SJCRH30 (cell line): ENCODE data around the gene UBR7. TPM values are rescaled to one million over a fixed set of nuclear protein-coding genes. Genes with fewer than 3 reads are reported as not detected.

Source experiments
- DNase-seq, 2 experiments: peaks; one replicate each; pipeline ENCODE4 v3.0.0-alpha.2; 2015 to 2020
- H3K27ac ChIP-seq: fragments of 250-450 bp; sonication (Bioruptor Pico); 2 replicates; pipeline ENCODE4 v1.5.1; 2020; ENCODE audit warnings: mild to moderate bottlenecking, moderate library complexity
- H3K27me3 ChIP-seq: fragments of 250-450 bp; sonication (Bioruptor Pico); 2 replicates; pipeline ENCODE4 v1.5.1; 2020; ENCODE audit warnings: mild to moderate bottlenecking, moderate library complexity
- H3K36me3 ChIP-seq: fragments of 250-450 bp; sonication (Bioruptor Pico); 2 replicates; pipeline ENCODE4 v1.5.1; 2020; ENCODE audit warnings: mild to moderate bottlenecking, moderate library complexity
- H3K4me1 ChIP-seq: fragments of 250-450 bp; sonication (Bioruptor Pico); 2 replicates; pipeline ENCODE4 v1.5.1; 2020; ENCODE audit warnings: mild to moderate bottlenecking, moderate library complexity
- H3K4me3 ChIP-seq: fragments of 250-450 bp; sonication (Bioruptor Pico); 2 replicates; pipeline ENCODE4 v1.5.1; 2020; ENCODE audit warnings: mild to moderate bottlenecking, moderate library complexity
- H3K9me3 ChIP-seq: fragments of 250-450 bp; sonication (Bioruptor Pico); replicated peaks from 2 replicates; pipeline ENCODE4 v1.5.1; 2020; ENCODE audit warnings: mild to moderate bottlenecking, moderate library complexity
- total RNA-seq: library from RNA; depleted of rRNA; stranded (reverse); fragments of >200 nt; shearing (Covaris generic); gene quantifications from 2 replicates; pipeline ENCODE4 v1.2.3, GENCODE V29; 2014

UBR7 gene
- total RNA-seq, 1 experiment from 2014 or later = 53.4 TPM

DNA sequence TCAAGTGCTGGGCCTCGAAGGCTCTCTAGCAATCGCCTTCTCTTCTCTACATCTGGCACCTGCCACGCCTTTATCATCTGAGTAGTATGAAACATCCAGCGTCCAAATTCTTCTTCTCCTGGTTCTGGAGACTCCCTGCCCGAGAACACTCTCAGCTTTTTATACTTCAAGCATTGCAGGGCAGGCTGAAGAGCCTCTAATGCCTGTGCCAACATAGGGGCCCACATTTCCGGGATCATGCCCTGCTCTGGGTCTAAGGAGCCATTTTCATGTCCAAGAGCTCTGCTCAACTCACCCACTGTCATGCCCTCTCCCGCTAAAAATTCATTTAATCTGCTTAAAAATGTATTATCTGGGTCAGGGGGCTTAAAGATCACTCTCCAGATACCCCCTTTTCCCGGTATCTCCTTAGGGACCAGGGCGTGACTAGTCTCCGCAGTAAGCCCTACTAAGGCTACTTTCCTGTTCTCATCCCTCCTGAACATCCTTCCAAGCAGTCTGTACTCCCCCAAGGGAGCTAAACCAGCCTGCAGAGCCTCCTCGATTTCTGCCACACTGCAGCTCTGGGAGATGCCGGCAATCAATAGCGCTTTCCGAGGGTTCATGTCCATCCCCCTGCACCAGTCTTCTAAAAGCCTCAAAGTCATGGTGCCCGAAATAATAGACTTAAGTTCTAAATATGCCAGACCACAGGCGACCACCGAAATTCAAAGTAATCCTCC lies 23.3 kb upstream of the UBR7 start:
- Histone ChIP-seq H3K4me1 (0 out of 2 replicates have a peak, but pooled peaks cover 3% of the 10 kb centered on the region), H3K27me3 (no peaks in the 10 kb centered on the region), H3K27ac (no peak overlapping the region; the same call in 1 of the 2 replicates), H3K4me3 (peak overlapping the region; percentile 89), H3K36me3 (peaks cover 6% of the 10 kb centered on the region; the same call in 1 of the 2 replicates), H3K9me3 (no peaks in the 10 kb centered on the region)
- no peak for DNase-seq

DNA sequence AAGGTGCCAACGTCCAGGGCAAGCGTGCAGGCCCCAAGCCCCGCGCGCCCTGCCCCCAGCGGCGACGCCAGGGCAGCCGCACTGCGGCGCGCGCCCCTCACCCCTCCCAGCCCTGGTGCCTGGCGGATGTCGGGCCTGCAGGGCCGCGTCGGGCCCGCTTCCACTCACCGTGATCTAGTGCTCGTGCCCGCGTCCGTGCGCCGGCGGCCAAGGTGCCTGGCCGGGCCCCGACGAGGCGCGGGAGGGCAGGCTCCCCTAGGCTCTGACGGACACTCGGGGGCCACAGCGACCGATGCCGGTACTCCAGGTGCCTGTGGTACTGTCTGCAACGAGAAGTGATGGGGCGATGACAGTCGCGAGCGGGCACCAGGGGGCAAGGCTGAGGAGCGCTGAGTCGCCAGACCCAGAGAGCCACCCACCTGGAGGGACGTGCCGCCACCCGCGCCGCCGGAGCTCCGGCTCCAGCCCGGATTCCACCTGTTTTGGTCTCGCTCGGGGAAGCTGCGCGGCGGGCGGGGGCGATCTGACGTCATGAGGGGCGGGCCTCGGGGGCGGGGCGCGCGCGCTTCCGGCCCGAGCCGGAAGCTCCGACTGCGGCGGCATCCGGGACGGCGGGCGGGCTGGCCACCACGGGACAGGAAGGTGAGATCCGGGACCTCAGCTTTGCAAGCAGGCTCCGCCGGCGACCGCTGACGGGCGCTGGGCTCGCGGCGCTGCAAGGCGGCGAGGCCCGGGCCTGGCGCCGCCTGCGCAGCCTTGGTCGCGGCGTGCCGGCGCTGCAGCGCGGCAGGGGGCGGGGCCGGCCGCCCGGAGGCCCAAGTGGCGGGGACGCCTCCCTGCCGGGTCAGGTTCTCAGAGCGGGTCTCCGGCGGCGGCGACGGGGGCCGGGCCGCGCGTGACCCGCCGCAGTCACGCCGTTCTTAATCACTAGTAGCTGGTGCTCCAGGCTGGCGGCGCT lies 22.4 kb upstream of the UBR7 start, which contains the start of the genes LYSET and MOAP1:
TSS of gene LYSET (plus strand) at position 927 of the 958 bp plus-strand sequence. CDS start 89 bp downstream, outside the sequence.
TSS of gene MOAP1 (minus strand) at position 507 of the 958 bp plus-strand sequence. CDS start 655 bp downstream, outside the sequence.
- H3K27ac ChIP-seq = peak within 1 kb of the TSS; percentile 48; the same call in 1 of the 2 replicates
- H3K36me3 ChIP-seq = peaks cover 6% of the 10 kb centered on the region; the same call in 1 of the 2 replicates
- H3K4me1 ChIP-seq = 0 out of 2 replicates have a peak, but pooled peaks cover 3% of the 10 kb centered on the region
- DNase-seq = peak; percentile 84 to 86
- H3K4me3 ChIP-seq = peak within 1 kb of the TSS; percentile 89
- no peaks in the 10 kb centered on the region for H3K9me3 ChIP-seq
- no peaks in the 10 kb centered on the region for H3K27me3 ChIP-seq

DNA sequence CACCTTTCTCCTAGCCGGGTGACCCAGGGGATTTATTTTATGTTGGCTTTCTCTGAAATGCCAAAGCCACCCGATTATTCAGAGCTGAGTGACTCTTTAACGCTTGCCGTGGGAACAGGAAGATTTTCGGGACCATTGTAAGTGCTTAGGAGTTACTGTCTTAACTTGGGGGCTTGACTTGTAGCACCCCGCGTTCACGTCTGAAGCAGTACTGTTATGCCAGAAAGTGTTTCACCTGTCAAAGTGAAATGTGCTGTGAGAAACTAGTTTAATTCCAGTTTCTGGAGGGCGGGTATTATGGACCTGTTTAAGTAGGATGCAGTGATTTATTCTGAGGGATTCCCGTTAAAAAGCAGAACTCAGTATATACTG lies 21.7 kb upstream of the UBR7 start:
- Histone ChIP-seq H3K27ac (peak overlapping the region; percentile 39; the same call in 1 of the 2 replicates), H3K9me3 (no peaks in the 10 kb centered on the region), H3K4me3 (peak overlapping the region; percentile 89), H3K4me1 (0 out of 2 replicates have a peak, but pooled peaks cover 3% of the 10 kb centered on the region), H3K36me3 (peaks cover 6% of the 10 kb centered on the region; the same call in 1 of the 2 replicates), H3K27me3 (no peaks in the 10 kb centered on the region)
- no peak for DNase-seq

DNA sequence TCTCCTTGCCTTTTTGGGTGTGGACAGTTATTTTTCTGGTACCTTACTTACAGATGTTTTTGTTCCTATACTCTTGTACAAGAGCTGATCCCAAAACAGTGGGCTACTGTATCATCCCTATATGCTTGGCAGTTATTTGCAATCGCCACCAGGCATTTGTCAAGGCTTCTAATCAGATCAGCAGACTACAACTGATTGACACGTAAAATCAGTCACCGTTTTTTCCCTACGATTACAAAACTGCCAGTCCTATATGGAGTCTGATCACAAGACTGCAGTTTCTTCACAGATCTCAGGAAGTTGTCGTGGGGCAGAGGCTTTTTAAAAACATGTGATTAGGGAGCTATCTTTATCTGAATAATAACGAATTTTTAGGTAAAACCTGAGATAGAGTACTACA lies 20.6 kb upstream of the UBR7 start:
- DNase-seq = no peak
- no peaks in the 10 kb centered on the region for H3K27me3 ChIP-seq
- H3K36me3 ChIP-seq = peaks cover 10% of the 10 kb centered on the region; the same call in 1 of the 2 replicates
- H3K27ac ChIP-seq = no peak overlapping the region
- no peaks in the 10 kb centered on the region for H3K9me3 ChIP-seq
- 0 out of 2 replicates have a peak, but pooled peaks cover 3% of the 10 kb centered on the region for H3K4me1 ChIP-seq
- no peak overlapping the region for H3K4me3 ChIP-seq

DNA sequence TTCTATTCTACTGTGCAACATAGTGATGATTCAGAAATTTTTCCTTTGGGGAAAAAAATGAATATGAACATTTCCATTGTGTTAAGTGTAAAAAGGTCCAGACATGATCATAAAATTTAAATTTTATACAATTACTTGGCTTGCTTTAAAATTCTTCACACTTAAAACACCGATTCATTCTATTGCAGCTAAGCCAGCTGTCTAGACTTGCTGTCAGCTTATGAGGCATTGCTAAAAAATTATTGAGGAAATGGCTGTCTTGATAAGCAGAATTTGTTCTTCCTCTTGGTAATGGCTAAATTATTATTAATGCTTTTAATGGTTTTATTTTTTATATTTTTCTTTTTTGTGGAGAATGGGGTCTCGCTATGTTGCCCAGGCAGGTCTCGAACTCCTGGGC lies 20.1 kb upstream of the UBR7 start:
- DNase-seq = no peak
- 0 out of 2 replicates have a peak, but pooled peaks cover 3% of the 10 kb centered on the region for H3K4me1 ChIP-seq
- H3K9me3 ChIP-seq = no peaks in the 10 kb centered on the region
- H3K4me3 ChIP-seq = no peak overlapping the region
- H3K27ac ChIP-seq = no peak overlapping the region
- peaks cover 10% of the 10 kb centered on the region; the same call in 1 of the 2 replicates for H3K36me3 ChIP-seq
- H3K27me3 ChIP-seq = no peaks in the 10 kb centered on the region

DNA sequence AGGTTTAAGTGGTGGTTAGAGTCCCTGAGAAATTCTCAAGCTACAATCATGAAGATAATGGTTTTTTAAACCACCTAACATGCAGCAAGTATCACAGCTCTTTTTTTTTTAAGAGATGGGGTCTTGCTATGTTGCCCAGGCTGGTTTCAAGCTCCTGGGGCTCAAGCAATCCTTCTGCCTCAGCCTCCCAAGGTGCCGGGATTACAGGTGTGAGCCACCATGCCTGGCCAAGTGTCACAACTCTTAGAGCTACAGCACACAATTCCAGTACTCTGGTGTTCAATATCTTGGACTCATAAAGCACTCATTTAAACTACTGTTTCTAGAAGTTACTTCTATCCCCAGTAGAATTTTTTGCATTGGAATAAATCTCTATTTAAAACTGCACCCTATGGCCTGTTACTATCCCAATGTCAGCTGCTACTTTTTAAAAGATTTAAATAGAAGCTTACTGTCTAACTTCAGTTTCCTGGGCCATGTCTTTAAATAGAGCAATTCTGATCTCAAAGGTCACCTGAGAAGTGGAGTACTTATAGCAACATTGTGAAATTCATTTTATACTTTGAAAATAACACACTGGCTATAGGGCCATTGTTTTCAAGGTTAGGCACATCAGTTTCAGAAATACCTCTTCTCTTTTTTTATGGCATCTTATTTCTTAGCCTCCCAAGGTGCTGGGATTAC lies 11.6 kb upstream of the UBR7 start:
- DNase-seq = no peak
- Histone ChIP-seq H3K27me3 (no peaks in the 10 kb centered on the region), H3K36me3 (peaks cover 3% of the 10 kb centered on the region; the same call in 1 of the 2 replicates), H3K4me3 (no peak overlapping the region), H3K27ac (no peak overlapping the region), H3K4me1 (no peaks in the 10 kb centered on the region), H3K9me3 (no peaks in the 10 kb centered on the region)

DNA sequence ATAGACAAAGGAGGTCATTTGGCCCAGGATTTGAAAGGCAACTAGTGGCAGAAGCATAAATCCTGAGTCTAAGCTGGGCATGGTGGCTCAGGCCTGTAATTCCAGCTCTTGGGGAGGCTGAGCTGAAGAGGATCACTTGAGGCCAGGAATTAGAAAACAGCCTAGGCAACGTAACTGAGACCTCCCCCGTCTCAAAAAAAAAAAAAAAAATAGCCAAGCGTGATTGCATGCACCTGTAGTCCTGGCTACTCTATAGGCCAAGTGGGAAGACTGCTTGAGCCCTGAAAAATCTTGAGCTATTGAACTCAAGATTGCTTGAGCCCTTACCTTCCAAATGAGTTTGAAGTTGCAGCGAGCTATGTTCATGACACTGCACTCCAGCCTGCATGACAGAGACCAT lies 8.0 kb upstream of the UBR7 start:
- no peak for DNase-seq
- no peak overlapping the region for H3K4me3 ChIP-seq
- no peaks in the 10 kb centered on the region for H3K4me1 ChIP-seq
- H3K9me3 ChIP-seq = no peaks in the 10 kb centered on the region
- no peak overlapping the region for H3K27ac ChIP-seq
- H3K27me3 ChIP-seq = no peaks in the 10 kb centered on the region
- H3K36me3 ChIP-seq = no peaks in the 10 kb centered on the region

DNA sequence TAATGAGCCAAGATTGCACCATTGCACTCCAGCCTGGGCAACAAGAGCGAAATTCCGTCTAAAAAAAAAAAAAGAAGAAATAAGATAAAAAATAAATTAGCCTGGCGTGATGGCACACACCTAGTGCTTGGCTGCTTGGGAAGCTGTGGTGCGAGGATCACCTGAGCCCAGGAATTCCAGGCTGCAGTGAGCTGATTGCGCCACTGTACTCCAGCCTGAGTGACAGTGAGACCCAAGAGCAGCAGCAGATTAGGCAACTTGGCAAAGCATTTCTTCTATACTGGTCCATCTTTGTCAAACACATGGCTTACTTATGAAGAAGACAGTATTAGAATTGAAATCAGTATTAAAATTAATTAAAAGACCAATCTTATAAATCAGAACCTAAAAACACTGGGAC lies 6.5 kb upstream of the UBR7 start:
- Histone ChIP-seq H3K36me3 (0 out of 2 replicates have a peak, but pooled peaks cover 2% of the 10 kb centered on the region), H3K4me3 (no peak overlapping the region), H3K27ac (no peak overlapping the region), H3K9me3 (no peaks in the 10 kb centered on the region), H3K4me1 (no peaks in the 10 kb centered on the region), H3K27me3 (no peaks in the 10 kb centered on the region)
- no peak for DNase-seq

DNA sequence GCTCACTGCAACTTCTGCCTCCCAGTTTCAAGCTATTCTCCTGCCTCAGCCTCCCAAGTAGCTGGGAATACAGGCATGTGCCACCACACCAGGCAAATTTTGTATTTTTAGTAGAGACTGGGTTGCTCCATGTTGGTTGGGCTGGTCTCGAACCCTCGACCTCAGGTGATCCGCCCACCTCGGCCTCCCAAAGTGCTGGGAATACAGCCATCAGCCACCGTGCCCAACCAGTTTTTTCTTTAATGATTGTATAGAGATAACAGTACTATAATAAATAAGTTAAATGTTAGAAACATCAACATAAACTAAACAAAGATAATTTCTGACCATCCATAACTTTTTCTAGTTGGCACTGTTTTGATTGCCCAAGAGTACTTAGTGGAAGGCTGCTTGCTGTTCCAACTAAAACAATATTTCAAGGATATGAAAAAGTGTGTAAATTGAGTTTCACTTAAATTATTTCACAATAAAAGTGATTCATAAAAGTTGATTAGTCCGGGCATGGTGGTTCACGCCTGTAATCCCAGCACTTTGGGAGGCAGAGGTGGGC lies 5.8 kb upstream of the UBR7 start:
- Histone ChIP-seq H3K4me1 (no peaks in the 10 kb centered on the region), H3K9me3 (no peaks in the 10 kb centered on the region), H3K36me3 (0 out of 2 replicates have a peak, but pooled peaks cover 2% of the 10 kb centered on the region), H3K27ac (no peak overlapping the region), H3K4me3 (no peak overlapping the region), H3K27me3 (no peaks in the 10 kb centered on the region)
- no peak for DNase-seq

DNA sequence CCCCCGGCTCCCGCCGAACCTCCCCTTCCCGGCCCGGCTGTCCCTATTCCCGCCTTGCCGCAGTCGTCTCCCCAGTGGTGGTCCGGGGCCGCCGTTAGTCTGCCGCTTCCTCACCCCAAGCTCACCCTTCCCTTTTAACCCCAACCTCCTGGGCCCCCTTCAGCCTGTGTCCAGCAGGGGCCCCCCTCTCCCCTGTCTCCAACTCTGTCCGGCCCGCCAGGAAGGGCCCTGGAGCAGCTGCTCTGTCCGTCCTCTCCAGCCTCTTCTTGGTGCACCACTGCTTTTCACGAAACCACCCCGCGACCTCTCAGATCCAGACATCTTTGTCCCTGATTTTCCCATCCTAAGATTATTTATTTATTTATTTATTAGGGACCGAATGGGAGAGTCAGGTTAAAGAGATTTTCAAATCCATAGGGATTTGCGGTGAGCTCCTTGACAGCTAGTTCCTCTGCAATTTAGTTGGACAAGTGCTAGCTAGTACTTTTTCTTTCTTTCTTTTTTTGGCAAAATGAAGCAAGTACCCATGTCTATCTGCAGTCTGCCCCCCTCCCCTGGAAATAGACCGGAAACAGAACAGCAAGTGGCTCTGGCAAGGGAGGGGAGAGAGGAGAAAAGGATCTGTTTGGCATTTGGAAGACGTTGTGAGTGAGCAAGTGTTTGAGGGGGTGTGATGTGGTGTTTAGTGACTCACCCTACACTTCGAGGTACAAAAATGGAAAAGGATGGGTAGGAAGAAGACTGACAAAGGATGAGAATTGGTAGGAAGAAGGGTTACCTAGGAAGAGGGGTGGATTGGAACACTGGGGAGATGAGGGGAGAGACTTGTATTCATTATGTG lies 632 bp downstream of the UBR7 start:
- no peaks in the 10 kb centered on the region for H3K4me1 ChIP-seq
- peaks cover 10% of the 10 kb centered on the region for H3K36me3 ChIP-seq
- DNase-seq = peak; percentile 78 to 79
- no peaks in the 10 kb centered on the region for H3K27me3 ChIP-seq
- peak overlapping the region; percentile 79 for H3K4me3 ChIP-seq
- H3K9me3 ChIP-seq = no peaks in the 10 kb centered on the region
- H3K27ac ChIP-seq = peak overlapping the region; percentile 71

DNA sequence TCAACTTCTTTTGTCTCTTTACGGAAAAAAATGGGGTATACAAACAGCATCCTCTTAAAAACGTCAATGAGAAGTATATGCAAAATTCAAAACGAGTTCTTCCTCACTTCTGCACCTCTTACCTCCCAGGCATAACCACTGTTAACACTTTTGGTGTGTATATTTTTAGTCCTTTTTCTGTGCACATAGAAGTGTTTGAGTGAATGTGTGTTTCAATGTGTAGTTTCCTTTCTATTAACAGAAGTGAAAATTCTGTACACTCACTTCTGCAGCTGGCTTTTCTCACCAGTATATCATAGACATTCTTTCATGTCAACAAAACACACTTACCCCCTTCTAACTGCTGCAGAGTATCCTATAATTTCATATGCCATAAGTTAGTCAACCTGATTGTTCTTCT lies 5.4 kb downstream of the UBR7 start:
- Histone ChIP-seq H3K36me3 (peaks cover 32% of the 10 kb centered on the region), H3K4me1 (no peaks in the 10 kb centered on the region), H3K9me3 (no peaks in the 10 kb centered on the region), H3K27me3 (no peaks in the 10 kb centered on the region), H3K27ac (no peak overlapping the region), H3K4me3 (no peak overlapping the region)
- no peak for DNase-seq

DNA sequence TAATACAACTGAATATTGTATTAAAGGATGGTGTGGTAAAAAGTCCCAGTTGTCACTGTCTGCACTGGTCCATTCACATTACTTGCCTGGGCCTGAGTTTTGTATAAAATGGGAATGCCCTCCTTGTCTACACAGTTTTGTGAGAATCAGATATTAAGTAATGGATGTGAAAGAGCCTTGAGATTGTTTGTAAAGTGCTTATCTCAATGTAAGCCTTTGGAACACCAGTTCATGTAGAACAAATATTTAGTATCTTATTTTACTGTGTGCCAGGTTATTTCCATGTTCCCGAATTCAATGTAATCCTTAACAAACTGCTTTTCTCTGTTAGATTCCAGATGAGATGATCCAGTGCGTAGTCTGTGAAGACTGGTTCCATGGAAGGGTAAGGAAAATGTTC lies 7.5 kb downstream of the UBR7 start:
- Histone ChIP-seq H3K4me3 (no peak overlapping the region), H3K27me3 (no peaks in the 10 kb centered on the region), H3K36me3 (peaks cover 44% of the 10 kb centered on the region)

DNA sequence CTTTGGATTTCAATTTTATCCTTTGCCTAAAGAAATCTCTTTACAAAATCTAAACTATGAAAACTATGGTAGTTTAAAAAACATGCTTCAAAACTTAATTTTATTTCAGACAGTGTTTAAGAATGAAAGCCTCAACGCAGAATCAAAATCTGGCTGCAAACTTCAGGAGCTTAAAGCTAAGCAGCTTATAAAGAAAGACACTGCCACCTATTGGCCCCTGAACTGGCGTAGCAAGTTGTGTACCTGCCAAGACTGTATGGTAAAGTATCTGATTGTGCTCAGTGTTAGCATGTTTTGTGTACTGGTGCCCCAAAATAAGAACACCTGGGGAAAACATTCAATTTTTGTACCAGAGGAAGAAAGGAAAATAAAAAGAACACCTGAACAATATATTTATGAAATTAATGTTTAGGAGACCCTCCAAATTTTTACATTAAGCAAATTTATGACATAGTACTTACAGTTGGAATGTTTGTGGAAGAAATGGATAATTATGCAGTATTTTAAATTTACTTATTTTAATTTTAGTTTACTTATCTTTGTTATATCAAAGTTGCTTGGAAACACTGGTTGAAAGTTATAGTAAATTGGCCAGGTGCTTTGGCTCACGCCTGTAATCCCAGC lies 12.2 kb downstream of the UBR7 start:
- peak; percentile 38 to 59 for DNase-seq
- Histone ChIP-seq H3K27ac (no peak overlapping the region), H3K4me1 (no peaks in the 10 kb centered on the region)

More for the DNA sequence above, 7.5 kb downstream of the UBR7 start:
- no peak for DNase-seq
- no peak overlapping the region for H3K27ac ChIP-seq
- no peaks in the 10 kb centered on the region for H3K9me3 ChIP-seq
- H3K4me1 ChIP-seq = no peaks in the 10 kb centered on the region

More for the DNA sequence above, 12.2 kb downstream of the UBR7 start:
- no peaks in the 10 kb centered on the region for H3K27me3 ChIP-seq
- H3K4me3 ChIP-seq = no peak overlapping the region
- H3K36me3 ChIP-seq = peaks cover 44% of the 10 kb centered on the region
- H3K9me3 ChIP-seq = no peaks in the 10 kb centered on the region
